Testis (tissue), 3 donors: ENCODE data around the gene TCF3. TPM values are rescaled to one million over a fixed set of nuclear protein-coding genes. Genes with fewer than 3 reads are reported as not detected.

Experiments used
- DNase-seq: peaks from one replicate; pipeline ENCODE4 v3.0.0-alpha.2; 2019
- H3K27ac ChIP-seq, 2 donors: fragments of 200-600 bp; sonication (generic); one replicate each; pipeline ENCODE4 v1.5.1; 2019
- H3K27me3 ChIP-seq: fragments of 200-600 bp; sonication (generic); one replicate; pipeline ENCODE4 v1.5.1; 2019
- H3K36me3 ChIP-seq: fragments of 200-600 bp; sonication (generic); one replicate; pipeline ENCODE4 v1.5.1; 2017; ENCODE audit warnings: low read depth; ENCODE audit errors: missing control alignments
- H3K4me1 ChIP-seq: fragments of 200-600 bp; sonication (generic); one replicate; pipeline ENCODE4 v1.5.1; 2019
- H3K4me3 ChIP-seq, 2 donors: fragments of 200-600 bp; sonication (generic); one replicate each; pipeline ENCODE4 v1.5.1; 2017 to 2019
- H3K9me3 ChIP-seq: fragments of 200-600 bp; sonication (generic); one replicate; pipeline ENCODE4 v1.5.1; 2017
- POLR2A ChIP-seq: fragments of 450-650 bp; IDR thresholded peaks from one replicate; pipeline ENCODE4 v1.6.1; 2017; ENCODE audit warnings: antibody characterized with exemption, mild to moderate bottlenecking, moderate library complexity
- WGBS, 2 donors: methylation state at CpG; one replicate each; pipeline ENCODE4 v1.1.5; 2018; 5-methylcytosine and 5-hydroxymethylcytosine counted together
- intact Hi-C: fragments of 100-400 bp; cut with DNase I; formaldehyde crosslinking; loops from one replicate; pipeline ENCODE4 v1.15.1; 2023; ENCODE audit warnings: low total_unique reads
- polyA plus RNA-seq: library from polyadenylated mRNA; stranded (reverse); fragments of 350-450 nt; fragmentation: Illumina TruSeq; extraction: RNeasy Lipid Tissue Mini Kit (QIAGEN cat#74804); gene quantifications from one replicate; pipeline ENCODE4 v1.2.3, GENCODE V29; 2014; ENCODE audit warnings: low read depth, low replicate concordance; ENCODE audit not compliant: insufficient read depth
- total RNA-seq, 2 donors: library from RNA; depleted of rRNA; stranded (reverse); fragments of >200 nt; gene quantifications; one replicate each; pipeline ENCODE4 v1.2.3, GENCODE V29; 2016
- TF ChIP-seq, protein P1 (sequence below), 3 experiments: fragments of 450-650 bp in 2 of 3; fragments of 200-600 bp in 1 of 3; sonication (generic) in 1 of 3; IDR thresholded peaks; one replicate each; pipeline ENCODE4 v1.5.1; 2016 to 2019; ENCODE audit warnings: antibody characterized with exemption in 3 of 3, mild to moderate bottlenecking in 2 of 3, moderate library complexity in 1 of 3

The TCF3 gene
- total and polyA plus RNA-seq, 3 donors from 2014 or later = 157 to 423 (median 330) TPM

DNA sequence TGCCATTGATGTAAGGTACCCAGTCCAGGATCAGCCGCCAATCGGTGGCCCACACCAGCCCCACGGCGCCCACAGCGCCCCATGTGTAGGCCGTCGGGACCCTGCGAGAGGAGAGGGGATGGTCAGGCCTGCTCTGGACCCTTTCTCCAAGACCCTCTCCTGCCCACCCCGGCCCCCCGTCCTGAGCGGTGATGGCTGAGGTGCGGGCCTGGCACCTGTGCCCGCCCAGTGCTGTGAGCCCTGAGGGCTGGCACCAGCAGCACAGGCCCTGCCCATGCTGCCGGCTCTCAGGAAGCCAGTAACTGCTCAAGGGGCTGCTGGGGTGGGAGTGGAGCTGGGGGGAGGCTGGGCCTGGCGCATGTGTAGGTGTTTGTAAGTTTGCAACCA is 53.0 kb downstream of the TCF3 start:
- no peak overlapping the region for H3K27ac ChIP-seq
- WGBS, 2 donors = 95 to 100% methylated on average over 1 to 15 of the region's 15 CpGs
- no peak for TF ChIP-seq POLR2A
- TF ChIP-seq, protein P1, sequence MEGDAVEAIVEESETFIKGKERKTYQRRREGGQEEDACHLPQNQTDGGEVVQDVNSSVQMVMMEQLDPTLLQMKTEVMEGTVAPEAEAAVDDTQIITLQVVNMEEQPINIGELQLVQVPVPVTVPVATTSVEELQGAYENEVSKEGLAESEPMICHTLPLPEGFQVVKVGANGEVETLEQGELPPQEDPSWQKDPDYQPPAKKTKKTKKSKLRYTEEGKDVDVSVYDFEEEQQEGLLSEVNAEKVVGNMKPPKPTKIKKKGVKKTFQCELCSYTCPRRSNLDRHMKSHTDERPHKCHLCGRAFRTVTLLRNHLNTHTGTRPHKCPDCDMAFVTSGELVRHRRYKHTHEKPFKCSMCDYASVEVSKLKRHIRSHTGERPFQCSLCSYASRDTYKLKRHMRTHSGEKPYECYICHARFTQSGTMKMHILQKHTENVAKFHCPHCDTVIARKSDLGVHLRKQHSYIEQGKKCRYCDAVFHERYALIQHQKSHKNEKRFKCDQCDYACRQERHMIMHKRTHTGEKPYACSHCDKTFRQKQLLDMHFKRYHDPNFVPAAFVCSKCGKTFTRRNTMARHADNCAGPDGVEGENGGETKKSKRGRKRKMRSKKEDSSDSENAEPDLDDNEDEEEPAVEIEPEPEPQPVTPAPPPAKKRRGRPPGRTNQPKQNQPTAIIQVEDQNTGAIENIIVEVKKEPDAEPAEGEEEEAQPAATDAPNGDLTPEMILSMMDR (IDR thresholded peaks at IDR 0.05) = no peak
- intact Hi-C loops = no loop called here
- no peak overlapping the region for H3K4me3 ChIP-seq
- no peaks in the 10 kb centered on the region for H3K9me3 ChIP-seq
- H3K36me3 ChIP-seq = no peaks in the 10 kb centered on the region
- peaks cover 12% of the 10 kb centered on the region for H3K4me1 ChIP-seq
- DNase-seq = no peak
- no peaks in the 10 kb centered on the region for H3K27me3 ChIP-seq

DNA sequence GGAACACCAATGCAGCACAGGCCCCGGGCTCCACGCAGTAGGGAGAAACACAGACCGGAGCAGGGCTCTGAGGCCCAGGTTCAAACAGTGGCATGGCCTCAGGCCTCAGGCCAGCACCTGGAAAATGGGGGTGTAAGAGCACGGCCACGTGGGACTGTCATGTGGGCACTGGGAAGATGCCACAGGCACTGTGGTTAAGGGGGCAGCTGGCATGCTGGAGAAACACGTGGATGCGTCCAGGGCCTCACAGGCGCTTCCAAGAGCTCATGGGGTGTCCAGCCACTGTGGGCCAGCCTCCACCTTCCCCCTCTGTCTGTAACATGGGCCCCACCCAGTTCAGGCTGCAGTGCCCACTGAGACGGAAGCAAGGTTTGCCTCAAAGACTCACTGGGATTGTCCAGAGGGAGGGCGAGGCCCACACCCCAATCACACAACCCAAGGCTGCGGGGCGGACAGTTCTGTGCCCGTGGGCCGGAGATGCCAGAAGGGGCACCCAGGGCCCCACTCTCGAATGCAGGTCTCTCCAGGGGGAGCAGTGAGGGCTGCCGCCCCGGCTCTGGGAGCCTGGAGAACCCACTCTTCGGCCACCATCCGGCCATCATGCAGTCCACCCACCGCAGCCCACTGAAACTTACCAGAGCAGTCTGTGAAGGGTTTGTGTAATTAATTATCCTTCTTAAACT is 53.5 kb downstream of the TCF3 start:
- no peaks in the 10 kb centered on the region for H3K27me3 ChIP-seq
- peaks cover 7% of the 10 kb centered on the region for H3K4me1 ChIP-seq
- intact Hi-C loops = no loop called here
- no peak for DNase-seq
- no peak overlapping the region for H3K4me3 ChIP-seq
- no peak overlapping the region for H3K27ac ChIP-seq
- 83 to 88% methylated on average over 13 to 16 of the region's 20 CpGs for WGBS, 2 donors
- TF ChIP-seq, protein P1 (IDR thresholded peaks at IDR 0.05) = no peak
- no peak for TF ChIP-seq POLR2A
- no peaks in the 10 kb centered on the region for H3K9me3 ChIP-seq
- H3K36me3 ChIP-seq = no peaks in the 10 kb centered on the region

GRCh38 chr19:1593501-1593772 is 59.0 kb downstream of the TCF3 start:
- no peaks in the 10 kb centered on the region for H3K36me3 ChIP-seq
- peak overlapping the region; percentile 65 to 79 for H3K4me3 ChIP-seq
- H3K9me3 ChIP-seq = no peaks in the 10 kb centered on the region
- H3K27ac ChIP-seq = no peak overlapping the region
- no peak for DNase-seq
- TF ChIP-seq, protein P1 (IDR thresholded peaks at IDR 0.05) = no peak
- TF ChIP-seq POLR2A = no peak
- no peaks in the 10 kb centered on the region for H3K27me3 ChIP-seq
- intact Hi-C loops = no loop called here
- WGBS, 2 donors = 37 to 45% methylated on average over 10 of the region's 10 CpGs
- H3K4me1 ChIP-seq = peaks cover 15% of the 10 kb centered on the region

GRCh38 chr19:1592755-1593500 is 59.5 kb downstream of the TCF3 start, which contains the start of gene MBD3:
Gene MBD3, minus strand, starts transcription at chr19:1592865. Its CDS starts 234 bp downstream, at chr19:1592631.
- Histone ChIP-seq H3K27ac (peak within 1 kb of the TSS; percentile 82 to 96), H3K36me3 (no peaks in the 10 kb centered on the region), H3K27me3 (no peaks in the 10 kb centered on the region), H3K4me3 (peak within 1 kb of the TSS; percentile 79 to 89), H3K9me3 (no peaks in the 10 kb centered on the region), H3K4me1 (peaks cover 15% of the 10 kb centered on the region)
- TF ChIP-seq POLR2A = no peak
- TF ChIP-seq, protein P1 (IDR thresholded peaks at IDR 0.05) = peak in 1 of 3 experiments; percentile 32
- 3 to 4% methylated on average over 15 to 32 of the region's 68 CpGs for WGBS, 2 donors
- intact Hi-C loops = no loop called here
- peak; percentile 95 for DNase-seq
